GM12878 (cell line): ENCODE measurements around the gene MYO7B. TPM values are rescaled to one million over a fixed set of nuclear protein-coding genes. Genes with fewer than 3 reads are reported as not detected.

Experiments used
- ATAC-seq: fragments of 200-7000 bp; cut with Tn5 transposase; 3 replicates; pipeline ENCODE4 v1.9.1; 2020; ENCODE audit warnings: mild to moderate bottlenecking, moderate library complexity
- BruUV-seq: library from RNA; stranded (reverse); fragments of 400-500 nt; replicated peaks from 2 replicates; lab custom pipeline; 2021; lab: Mats Ljungman, UMichigan
- CTCF ChIA-PET: fragments of 300-600 bp; sonication (Branson Sonifier 250); formaldehyde crosslinking; extraction: SDS; loops from one replicate; lab custom pipeline; 2021; ENCODE audit warnings: inconsistent platforms; lab: Yijun Ruan, JAX
- POLR2A ChIA-PET: fragments of 350-600 bp; formaldehyde crosslinking; extraction: SDS; loops from one replicate; lab custom pipeline; 2021; ENCODE audit warnings: inconsistent platforms; lab: Charles Lee
- RAD21 ChIA-PET: fragments of 300-600 bp; sonication (Branson Sonifier 250); formaldehyde crosslinking; loops from one replicate; lab custom pipeline; 2023; ENCODE audit warnings: antibody characterized with exemption; ENCODE audit not compliant: unreplicated experiment; lab: Charles Lee
- SMC1A ChIA-PET: fragments of 300-600 bp; sonication (Branson Sonifier 250); formaldehyde crosslinking; loops from one replicate; lab custom pipeline; 2023; ENCODE audit not compliant: unreplicated experiment, uncharacterized antibody; lab: Charles Lee
- DNase-seq: peaks from one replicate; pipeline ENCODE4 v3.0.0-alpha.2; 2011; ENCODE audit warnings: low read depth, low spot score
- FAIRE-seq: peaks from 3 replicates; lab custom pipeline; 2011; peaks lifted over from hg19 to GRCh38; lab: Jason Lieb, UNC
- H2AFZ ChIP-seq: 2 replicates; pipeline ENCODE4 v1.6.0; 2011; ENCODE audit warnings: low read depth, low read length, control low read depth; ENCODE audit not compliant: control insufficient read depth
- H3K27ac ChIP-seq: 2 replicates; pipeline ENCODE4 v1.5.1; 2011; ENCODE audit warnings: control low read depth; ENCODE audit not compliant: control insufficient read depth, insufficient read depth
- H3K27me3 ChIP-seq, 2 experiments: replicated peaks in 1 of 2; 2 replicates each; pipeline versions ENCODE4 v1.6.0 to v1.6.1; 2011; ENCODE audit warnings: low read length in 1 of 2; ENCODE audit not compliant: control insufficient read depth in 2 of 2, insufficient read depth in 2 of 2
- H3K36me3 ChIP-seq, 2 experiments: 2 replicates each; pipeline ENCODE4 v1.5.1; 2011; ENCODE audit warnings: low read length in 1 of 2; ENCODE audit not compliant: control insufficient read depth in 2 of 2, insufficient read depth in 2 of 2
- H3K4me1 ChIP-seq: 2 replicates; pipeline ENCODE4 v1.6.1; 2011; ENCODE audit warnings: mild to moderate bottlenecking, low read length, moderate library complexity, mixed read lengths; ENCODE audit not compliant: control insufficient read depth, insufficient read depth
- H3K4me2 ChIP-seq: 2 replicates; pipeline ENCODE4 v1.6.0; 2011; ENCODE audit warnings: control low read depth; ENCODE audit not compliant: control insufficient read depth, insufficient read depth
- H3K4me3 ChIP-seq: fragments of 200-600 bp; sonication (generic); 2 replicates; pipeline ENCODE4 v1.5.1; 2016
- H3K79me2 ChIP-seq: 2 replicates; pipeline ENCODE4 v1.6.0; 2011; ENCODE audit warnings: low read length; ENCODE audit not compliant: control insufficient read depth, insufficient read depth
- H3K9ac ChIP-seq: 2 replicates; pipeline ENCODE4 v1.8.0; 2011; ENCODE audit warnings: low read length, control low read depth, mixed read lengths; ENCODE audit not compliant: control insufficient read depth, insufficient read depth
- H3K9me3 ChIP-seq: replicated peaks from 3 replicates; pipeline ENCODE4 v1.5.1; 2011; ENCODE audit warnings: mild to moderate bottlenecking, low read length; ENCODE audit not compliant: control insufficient read depth, insufficient read depth
- H4K20me1 ChIP-seq: 2 replicates; pipeline ENCODE4 v1.6.0; 2011; ENCODE audit not compliant: control insufficient read depth, insufficient read depth
- FOXM1 ChIP-seq: IDR thresholded peaks from 2 replicates; pipeline ENCODE4 v1.6.1; 2012; ENCODE audit warnings: low read depth, mild to moderate bottlenecking, inconsistent platforms, low read length, moderate library complexity
- GATAD2B ChIP-seq: fragments of 450-650 bp; conservative IDR thresholded peaks from 2 replicates; pipeline ENCODE4 v1.6.1; 2017; ENCODE audit warnings: low read depth, mild to moderate bottlenecking, moderate library complexity
- JUND ChIP-seq: IDR thresholded peaks from 2 replicates; pipeline ENCODE4 v1.6.1; 2012; ENCODE audit warnings: low read depth, mild to moderate bottlenecking, low read length, improper control_type of control experiment, moderate library complexity
- MTA3 ChIP-seq: IDR thresholded peaks from 2 replicates; pipeline ENCODE4 v1.6.1; 2012; ENCODE audit warnings: low read length, inconsistent platforms, borderline replicate concordance
- NBN ChIP-seq: fragments of 450-650 bp; IDR thresholded peaks from 2 replicates; pipeline ENCODE4 v1.6.1; 2016
- NR2F1 ChIP-seq: fragments of 450-650 bp; conservative IDR thresholded peaks from 2 replicates; pipeline ENCODE4 v1.6.1; 2017; ENCODE audit warnings: mild to moderate bottlenecking
- PBX3 ChIP-seq: IDR thresholded peaks from 2 replicates; pipeline ENCODE4 v1.6.1; 2011; ENCODE audit warnings: mild to moderate bottlenecking, low read depth, low read length, moderate library complexity; ENCODE audit not compliant: insufficient replicate concordance
- PKNOX1 ChIP-seq: fragments of 450-650 bp; IDR thresholded peaks from 2 replicates; pipeline ENCODE4 v1.6.1; 2016; ENCODE audit warnings: mild to moderate bottlenecking
- STAT3 ChIP-seq: IDR thresholded peaks from 2 replicates; pipeline ENCODE4 v1.6.1; 2011; ENCODE audit warnings: low read depth, low read length, improper control_type of control experiment
- ZBED1 ChIP-seq: IDR thresholded peaks from 2 replicates; pipeline ENCODE4 v1.6.1; 2016; ENCODE audit warnings: borderline replicate concordance
- WGBS: methylation state at CpG from one replicate; pipeline ENCODE4 v1.1.6; 2016; ENCODE audit warnings: low lambda C conversion rate; ENCODE audit not compliant: insufficient replicate concordance, insufficient coverage; ENCODE audit errors: missing lambda C conversion rate; 5-methylcytosine and 5-hydroxymethylcytosine counted together
- in situ Hi-C: fragments of 300-500 bp; cut with MboI; formaldehyde crosslinking; loops from 9 replicates; pipeline ENCODE4 v1.14.3; 2018; ENCODE audit warnings: mixed read lengths
- intact Hi-C: fragments of 100-400 bp; cut with micrococcal nuclease; formaldehyde crosslinking; loops from one replicate; pipeline ENCODE4 v1.14.2; 2022; ENCODE audit not compliant: unreplicated experiment
- polyA plus RNA-seq, 11 experiments: library from polyadenylated mRNA; depleted of rRNA in 4 of 11; unstranded in 6 of 11; stranded (reverse) in 5 of 11; fragments of >200 nt; fragmentation: Nextera tagmentation in 4 of 11; fragmentation: Illumina TruSeq in 1 of 11; extraction: Ambion mirVana in 4 of 11; extraction: Trizol in 1 of 11; gene quantifications; 1 replicate in 1 of 11; 2 replicates in 10 of 11; pipeline versions ENCODE4 v1.2.1 to v1.2.3, GENCODE V29; 2011 to 2016; ENCODE audit warnings: inconsistent platforms in 2 of 11, missing spikeins in 2 of 11, low read depth in 1 of 11
- total RNA-seq, 4 experiments: library from RNA; depleted of rRNA in 3 of 4; stranded (reverse); fragments of >200 nt in 3 of 4; fragmentation: Illumina TruSeq in 1 of 4; extraction: Trizol in 1 of 4; gene quantifications; 2 replicates each; pipeline versions ENCODE4 v1.2.1 to v1.2.3, GENCODE V29; 2013 to 2021

Gene MYO7B
- total and polyA plus RNA-seq, 10 of the 15 experiments (the other 5 are each of a cell fraction or from before 2014, with no cell fraction given): 0.08 to 4.8 (median 1.2) TPM

GRCh38 chr2:127581050-127581345, 45.5 kb downstream of the MYO7B start (continued):
- no peak for TF ChIP-seq PBX3
- TF ChIP-seq ZBED1: no peak
- no peak for TF ChIP-seq NR2F1
- no peak for TF ChIP-seq MTA3
- TF ChIP-seq JUND: no peak
- no peak for TF ChIP-seq NBN
- TF ChIP-seq STAT3: no peak

- no peak overlapping the region for H3K9ac ChIP-seq
- H3K4me2 ChIP-seq: no peak overlapping the region
- H3K27me3 ChIP-seq: peaks cover 0 to 1% of the 10 kb centered on the region in 2 experiments; a peak in 1 of 4 replicates
- no peak overlapping the region for H2AFZ ChIP-seq
- no peak for DNase-seq
- TF ChIP-seq GATAD2B (no peak), PKNOX1 (no peak), FOXM1 (no peak)
- RAD21 ChIA-PET: no interaction called here
- H3K9me3 ChIP-seq: no peaks in the 10 kb centered on the region
- CTCF ChIA-PET: interaction anchor here (0.9 to 1.3 kb wide), 2 partner anchors 9 to 71 kb away, joined by 3 to 5 read pairs; no protein-coding TSS in a partner anchor
- POLR2A ChIA-PET: no interaction called here
- no peaks in the 10 kb centered on the region for H3K79me2 ChIP-seq
- H4K20me1 ChIP-seq: no peaks in the 10 kb centered on the region
- H3K4me1 ChIP-seq: 0 out of 2 replicates have a peak, but pooled peaks cover 3% of the 10 kb centered on the region
- SMC1A ChIA-PET: interaction anchor here (0.5 to 1.1 kb wide), 2 partner anchors 9 to 418 kb away, joined by 3 to 4 read pairs; no protein-coding TSS in a partner anchor
- intact Hi-C loops: no loop called here
- in situ Hi-C loops: no loop called here
- H3K4me3 ChIP-seq: no peak overlapping the region
- 58% methylated on average over 21 of the region's 21 CpGs for WGBS
- no peak overlapping the region for H3K27ac ChIP-seq
- BruUV-seq: no TSS peak
- ATAC-seq: no peak
- no peaks in the 10 kb centered on the region for H3K36me3 ChIP-seq
- no peak for FAIRE-seq
Measured at GRCh38 chr2:127581516-127582490, 46.3 kb downstream of the MYO7B start.
